ENCODE measurements around the gene ALDH1A1.

The ALDH1A1 gene

DNA sequence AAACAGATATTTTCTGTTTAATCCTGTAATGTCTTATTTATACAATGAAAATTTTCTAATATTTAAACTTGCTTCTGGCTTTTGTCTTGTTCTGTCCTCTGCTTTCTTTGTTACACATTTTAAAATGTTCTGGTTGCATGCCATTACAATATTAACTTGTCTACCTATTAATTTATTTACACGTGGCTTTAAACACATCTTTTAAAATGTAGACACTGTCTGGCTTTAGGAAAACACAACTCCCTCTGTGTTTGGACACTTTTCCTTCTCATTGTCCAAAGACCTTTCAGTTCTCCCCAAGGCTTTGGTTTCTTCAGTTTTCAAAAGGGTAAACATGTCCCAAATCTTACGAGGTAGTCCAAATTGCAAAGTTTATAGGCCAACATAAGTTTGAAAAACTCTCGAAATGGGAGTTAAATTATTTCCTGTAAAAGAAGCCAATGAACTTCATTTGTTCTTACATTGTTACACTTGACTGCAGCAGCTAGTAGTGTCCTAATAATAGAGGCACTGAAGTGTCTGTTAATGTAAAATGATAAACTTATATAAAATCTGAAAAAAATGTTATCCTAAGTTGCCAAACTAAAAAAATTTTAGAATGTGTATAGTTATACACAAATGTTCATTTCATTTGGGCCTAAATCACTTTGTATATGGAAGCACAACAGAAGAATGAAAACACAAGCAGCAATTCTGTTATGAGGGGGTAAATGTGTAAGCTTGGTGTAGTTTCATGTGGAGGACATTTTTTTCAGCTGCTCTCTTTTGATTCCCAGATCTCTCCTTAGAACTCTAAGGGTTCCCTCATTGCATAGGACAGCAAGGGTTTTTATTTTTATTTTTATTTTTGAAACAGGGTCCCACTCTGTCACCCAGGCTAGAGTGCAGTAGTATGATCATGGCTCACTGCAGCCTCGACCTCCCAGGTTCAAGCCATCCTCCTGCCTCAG is 53.8 kb downstream of the ALDH1A1 start:
- no peak for FAIRE-seq
- no peak for DNase-seq (ENCODE audit: insufficient read length, low spot score)

DNA sequence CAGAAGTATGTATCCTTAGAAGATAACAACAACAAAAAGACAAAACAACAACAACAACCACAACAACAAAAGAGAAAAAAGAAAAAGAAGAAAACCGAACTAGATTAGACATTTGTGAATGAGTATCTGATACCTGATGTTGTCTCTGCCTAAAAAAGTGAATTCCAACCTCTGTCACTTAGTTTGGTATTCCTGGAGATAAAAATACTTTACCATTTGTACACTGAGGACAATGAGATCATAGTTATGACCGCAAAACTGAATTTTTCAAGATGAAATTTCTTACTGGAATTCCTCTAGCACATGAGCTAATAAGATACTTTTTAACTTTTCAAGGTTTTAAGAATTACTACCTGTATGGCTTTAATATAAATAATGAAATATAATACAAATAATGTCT is 54.5 kb downstream of the ALDH1A1 start:
- DNase-seq (ENCODE audit: insufficient read length, low spot score) (no peak), FAIRE-seq (no peak)

DNA sequence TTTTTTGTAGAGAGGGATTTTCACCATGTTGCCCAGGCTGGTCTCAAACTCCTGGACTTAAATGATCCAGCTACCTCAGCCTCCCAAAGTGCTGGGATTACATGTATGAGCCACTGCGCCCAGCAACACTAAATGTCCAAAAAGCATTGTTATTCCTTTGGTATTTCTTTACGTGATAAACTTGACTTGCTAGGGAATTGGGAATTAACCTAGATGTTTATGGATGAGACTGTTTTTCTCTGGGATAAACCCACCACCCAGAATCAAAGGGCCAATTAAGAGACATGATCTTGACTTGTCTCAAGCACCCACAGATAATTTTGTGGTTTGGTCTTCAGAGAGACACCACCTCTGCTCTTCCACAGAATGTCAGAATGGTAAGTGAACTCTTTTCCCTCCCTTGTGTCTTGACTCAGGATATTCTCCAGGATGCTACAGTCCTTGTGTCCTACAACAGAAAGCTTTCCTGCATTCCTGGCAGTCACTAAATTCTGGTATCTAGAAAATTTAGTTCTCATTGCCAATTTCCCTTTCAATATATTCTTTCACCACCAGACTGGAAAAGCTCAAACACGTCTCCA is 55.7 kb downstream of the ALDH1A1 start:
- no peak for FAIRE-seq

DNA sequence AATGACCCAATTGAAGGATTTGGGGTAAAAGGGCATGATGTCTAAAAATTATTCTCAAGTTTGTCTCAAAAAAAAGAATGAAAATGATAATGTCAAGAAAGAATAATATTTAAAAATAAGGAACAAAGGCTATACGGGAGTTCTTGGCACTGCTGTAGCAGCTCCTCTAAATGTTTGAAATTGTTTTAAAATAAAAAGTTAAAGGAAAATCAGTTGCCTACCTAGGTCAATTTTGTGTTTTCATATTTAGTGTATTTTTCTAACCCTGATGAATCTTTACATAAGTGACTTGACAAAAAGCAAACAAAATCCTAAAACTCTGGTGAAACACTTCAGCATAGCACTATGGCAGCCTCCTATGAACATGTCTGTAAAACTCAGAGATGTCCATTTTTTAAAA is 56.4 kb downstream of the ALDH1A1 start:
- DNase-seq (ENCODE audit: insufficient read length, low spot score), result no peak
- FAIRE-seq, result no peak

More for the DNA sequence above, 55.7 kb downstream of the ALDH1A1 start:
- DNase-seq (ENCODE audit: insufficient read length, low spot score), result no peak

DNA sequence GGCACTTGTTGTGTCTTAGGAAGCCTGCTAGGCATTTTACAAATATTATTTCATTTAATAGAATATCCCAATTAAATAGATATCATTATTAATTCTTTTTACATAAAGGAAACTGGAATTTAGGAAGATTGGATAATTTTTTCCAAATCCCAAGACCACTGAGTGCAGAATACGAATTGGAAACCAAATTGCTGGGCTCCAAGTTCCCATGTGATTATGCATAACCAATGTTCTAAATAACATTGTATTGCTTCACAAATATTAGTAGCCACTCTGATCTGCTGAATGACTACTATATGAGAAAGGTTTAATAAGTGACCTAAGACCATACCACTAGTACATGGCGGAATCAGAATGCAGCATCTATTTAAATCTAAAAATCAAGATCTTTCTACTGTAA is 57.7 kb downstream of the ALDH1A1 start:
- FAIRE-seq (no peak), DNase-seq (ENCODE audit: insufficient read length, low spot score) (no peak)

DNA sequence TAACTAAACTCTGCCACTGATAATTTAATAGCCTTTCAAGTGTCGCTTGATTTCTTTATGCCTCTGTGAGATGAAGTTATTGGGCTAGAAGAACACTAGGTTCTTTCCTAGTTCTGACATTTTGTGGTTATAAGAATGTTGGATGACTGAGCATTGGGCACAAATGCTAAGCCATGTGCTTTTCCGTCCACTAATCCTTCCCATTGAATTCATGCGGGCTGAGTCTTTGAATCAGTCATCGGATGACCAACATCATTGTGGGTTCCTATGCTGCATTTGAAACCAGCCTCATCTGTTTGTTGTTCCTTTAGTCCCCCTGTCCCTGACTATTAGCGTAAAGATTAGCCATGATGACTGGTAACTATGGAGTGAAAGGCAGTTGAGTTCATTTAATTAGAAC is 58.5 kb downstream of the ALDH1A1 start:
- no peak for DNase-seq (ENCODE audit: insufficient read length, low spot score)
- FAIRE-seq, result no peak

DNA sequence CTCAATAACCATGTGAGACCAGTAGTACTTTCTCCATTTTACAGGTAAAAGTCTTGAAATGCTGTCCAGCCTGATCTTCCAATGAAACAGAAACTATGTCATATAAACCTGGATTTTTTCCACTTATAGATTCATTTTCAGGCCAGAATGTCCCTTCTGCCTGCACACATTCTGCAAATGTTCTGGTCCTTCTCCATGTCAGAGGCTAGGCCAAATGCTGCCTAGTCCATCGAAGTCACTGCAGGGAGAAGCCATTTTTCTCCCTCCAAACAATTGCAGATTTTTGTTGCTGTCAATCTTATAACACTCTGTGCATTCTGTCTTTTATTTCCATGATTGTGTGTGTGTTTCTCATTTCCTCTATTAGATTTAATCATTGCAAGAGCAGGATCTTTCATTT is 59.4 kb downstream of the ALDH1A1 start:
- no peak for FAIRE-seq

DNA sequence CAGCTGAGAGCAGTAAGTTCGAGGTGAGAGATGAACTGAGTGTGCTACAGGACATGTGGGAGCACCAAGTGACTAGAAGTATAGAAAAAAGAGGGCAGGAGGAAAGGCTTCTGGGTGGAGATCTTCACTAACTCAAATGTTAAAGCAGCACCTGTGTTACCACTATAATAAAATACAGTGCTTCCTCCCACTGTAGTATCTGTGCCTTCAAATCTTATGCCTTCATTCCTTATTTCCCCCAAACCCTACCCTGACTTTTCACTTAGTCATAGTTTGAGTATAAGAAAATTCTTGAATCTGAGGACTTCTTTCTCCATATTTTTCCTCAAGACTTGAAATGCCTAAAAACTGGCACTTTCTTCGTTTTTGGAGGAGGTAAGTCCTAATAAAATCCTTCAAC is 61.8 kb downstream of the ALDH1A1 start:
- DNase-seq (ENCODE audit: insufficient read length, low spot score) (no peak), FAIRE-seq (no peak)

More for the DNA sequence above, 59.4 kb downstream of the ALDH1A1 start:
- no peak for DNase-seq (ENCODE audit: insufficient read length, low spot score)

DNA sequence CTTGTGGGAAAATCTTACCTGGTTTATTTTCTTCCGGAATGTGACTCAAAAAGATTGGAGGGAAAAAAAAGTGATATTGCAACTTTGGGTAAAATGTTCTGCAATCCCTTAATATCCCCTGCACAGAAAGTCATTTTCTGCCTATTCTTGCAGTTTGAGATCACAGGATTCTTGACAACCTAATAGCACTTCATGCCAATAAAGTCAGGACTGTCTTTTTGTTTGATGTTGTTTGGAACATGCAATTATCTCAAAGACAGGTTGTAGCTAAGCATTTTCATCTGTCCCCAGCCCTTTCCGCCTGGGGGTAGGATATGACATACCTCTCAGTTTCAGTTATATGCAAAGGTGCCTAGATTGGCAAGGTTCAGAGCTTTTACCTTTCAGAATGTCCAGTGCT is 63.9 kb downstream of the ALDH1A1 start:
- no peak for FAIRE-seq
- DNase-seq (ENCODE audit: insufficient read length, low spot score), result no peak

DNA sequence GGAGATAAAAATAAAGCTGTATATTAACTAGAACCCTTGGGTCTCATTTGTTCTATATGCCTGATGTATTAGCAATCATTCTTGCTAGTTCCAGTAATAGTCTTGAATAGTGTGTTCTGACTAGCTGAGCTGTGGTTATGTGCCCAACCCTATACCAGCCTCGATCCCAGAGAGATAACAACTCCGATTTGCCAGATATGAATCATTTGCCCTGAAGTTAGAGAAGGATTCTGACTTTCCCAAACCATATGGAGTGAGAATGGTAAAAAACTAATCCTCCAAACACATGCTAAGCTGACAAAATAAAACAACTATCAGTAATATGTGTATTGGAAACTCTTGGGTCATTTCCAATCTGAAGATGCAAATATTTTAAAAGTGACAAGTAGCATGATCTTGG is 64.8 kb downstream of the ALDH1A1 start:
- DNase-seq (ENCODE audit: insufficient read length, low spot score) (no peak), FAIRE-seq (no peak)

DNA sequence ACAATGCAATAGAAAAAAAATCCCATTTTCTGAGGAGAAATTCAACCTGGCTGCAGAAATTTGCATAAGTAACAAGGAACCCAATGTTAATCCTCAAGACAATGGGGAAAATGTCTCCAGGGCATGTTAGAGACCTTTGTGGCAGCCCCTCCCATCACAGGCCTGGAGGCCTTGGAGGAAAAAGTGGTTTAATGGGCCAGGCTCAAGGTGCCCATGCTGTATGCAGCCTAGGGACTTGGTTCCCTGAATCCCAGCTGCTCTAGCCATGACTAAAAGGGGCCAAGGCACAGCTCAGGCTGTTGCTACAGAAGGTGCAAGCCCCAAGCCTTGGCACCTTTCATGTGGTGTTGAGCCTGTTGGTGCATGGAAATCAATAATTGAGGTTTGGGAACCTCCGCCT is 66.5 kb downstream of the ALDH1A1 start:
- DNase-seq (ENCODE audit: insufficient read length, low spot score), result no peak
- no peak for FAIRE-seq

DNA sequence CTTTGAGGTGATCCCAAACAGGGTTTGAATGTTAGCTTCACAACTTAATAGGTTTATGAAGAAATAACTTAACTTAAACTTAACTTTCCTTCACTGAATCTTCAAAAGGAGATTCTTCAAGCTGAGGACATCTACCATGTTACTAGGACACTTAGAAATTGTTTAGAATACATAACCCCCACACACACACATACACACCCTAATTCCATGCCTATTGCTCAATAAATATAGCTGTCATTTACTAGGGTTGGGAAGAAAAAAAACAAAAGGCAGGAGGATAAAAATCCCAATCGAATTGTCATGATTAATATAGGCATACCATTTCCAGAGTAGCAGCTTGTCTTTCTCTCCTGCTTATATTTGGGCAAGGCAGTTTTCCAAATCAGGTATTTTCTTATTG is 68.3 kb downstream of the ALDH1A1 start:
- FAIRE-seq (no peak), DNase-seq (ENCODE audit: insufficient read length, low spot score) (no peak)

DNA sequence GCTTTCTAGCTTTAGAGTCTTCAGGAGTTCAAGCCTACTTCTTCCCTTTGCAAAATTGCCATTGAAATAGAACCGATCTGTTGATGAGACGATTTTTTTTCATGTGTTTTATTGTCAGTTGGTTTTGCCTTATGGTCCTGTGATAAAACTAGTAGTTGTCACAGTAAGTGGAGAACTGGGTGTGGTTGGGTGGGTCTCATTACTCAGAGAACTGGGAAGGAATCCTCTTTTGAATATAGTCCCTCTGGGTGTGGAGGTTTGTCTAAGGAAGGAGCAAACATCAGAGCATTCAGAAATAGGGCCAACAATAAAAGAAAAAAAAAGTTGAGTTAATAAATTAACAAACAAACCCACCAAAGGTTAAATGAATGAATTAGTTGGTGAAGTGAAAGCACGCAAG is 69.0 kb downstream of the ALDH1A1 start:
- no peak for FAIRE-seq
- no peak for DNase-seq (ENCODE audit: insufficient read length, low spot score)

DNA sequence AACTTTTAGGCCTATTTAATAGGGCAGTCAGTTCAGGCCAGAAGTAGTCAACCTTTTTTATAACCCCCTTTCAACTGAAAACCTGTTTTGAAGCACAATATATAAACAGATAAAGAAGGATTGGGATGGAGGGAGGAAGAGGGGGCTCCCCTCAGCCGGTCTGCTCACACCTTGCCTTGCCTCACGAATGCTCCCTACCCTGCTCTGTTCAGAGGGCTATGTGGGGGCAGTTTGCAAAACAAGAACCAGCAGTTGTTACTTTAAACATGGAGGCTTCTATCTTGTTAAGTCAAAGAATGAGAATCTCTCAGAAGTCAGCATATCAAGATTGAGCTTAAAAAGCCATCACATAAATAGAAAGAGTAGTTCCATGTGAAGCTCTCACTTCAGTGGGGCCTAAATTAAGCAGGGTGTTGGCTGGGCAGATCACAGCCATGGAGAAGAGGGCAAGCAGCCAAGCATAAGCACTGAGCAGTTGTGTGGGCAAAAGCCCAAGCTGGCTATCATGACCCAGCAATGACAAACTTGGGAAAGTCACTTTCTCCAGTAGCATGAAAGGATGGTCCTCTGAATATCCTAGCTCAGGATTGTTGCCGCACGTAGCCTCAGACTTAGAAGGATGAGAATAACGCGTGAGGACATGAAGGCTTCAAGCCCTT is 70.6 kb downstream of the ALDH1A1 start:
- no peak for DNase-seq (ENCODE audit: insufficient read length, low spot score)
- no peak for FAIRE-seq

DNA sequence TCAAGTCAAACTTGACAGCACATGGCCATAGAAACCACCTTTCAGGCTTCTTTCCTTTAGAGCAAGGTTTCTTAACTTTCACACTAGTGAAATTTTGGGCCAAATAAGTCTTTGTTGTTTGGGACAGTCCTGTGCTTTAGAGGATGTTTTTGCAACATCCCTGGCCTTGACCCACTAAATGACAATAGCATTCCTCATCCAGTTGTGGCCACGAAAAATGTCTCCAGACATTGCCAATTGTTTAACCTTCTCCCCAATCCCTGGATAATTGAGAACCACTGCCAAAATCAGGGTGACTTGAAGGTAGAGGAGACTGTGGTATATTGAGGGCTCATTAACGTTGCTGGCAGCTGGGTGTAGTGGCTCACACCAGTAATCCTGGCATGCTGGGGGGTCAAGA is 72.0 kb downstream of the ALDH1A1 start:
- DNase-seq (ENCODE audit: insufficient read length, low spot score), result no peak
- FAIRE-seq, result no peak

DNA sequence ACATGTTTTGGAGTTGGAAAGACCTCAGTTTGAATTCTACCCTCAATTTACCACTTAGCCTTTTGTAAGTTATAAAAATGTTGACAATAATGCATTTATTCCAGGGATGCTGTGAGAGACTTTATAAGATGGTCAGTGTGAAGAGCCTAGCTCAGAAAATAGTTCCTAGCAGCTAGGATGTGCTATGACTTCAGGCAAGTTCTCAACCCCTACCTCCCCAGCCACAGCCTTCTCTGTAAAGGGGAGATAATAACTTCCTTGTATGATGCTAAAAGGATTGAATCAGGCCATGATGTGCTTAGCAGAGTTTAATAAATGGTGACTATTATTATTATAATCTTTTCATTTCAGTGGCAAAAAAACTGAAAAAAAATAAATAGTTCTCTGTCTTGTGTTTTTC is 77.6 kb downstream of the ALDH1A1 start:
- FAIRE-seq (no peak), DNase-seq (ENCODE audit: insufficient read length, low spot score) (no peak)

DNA sequence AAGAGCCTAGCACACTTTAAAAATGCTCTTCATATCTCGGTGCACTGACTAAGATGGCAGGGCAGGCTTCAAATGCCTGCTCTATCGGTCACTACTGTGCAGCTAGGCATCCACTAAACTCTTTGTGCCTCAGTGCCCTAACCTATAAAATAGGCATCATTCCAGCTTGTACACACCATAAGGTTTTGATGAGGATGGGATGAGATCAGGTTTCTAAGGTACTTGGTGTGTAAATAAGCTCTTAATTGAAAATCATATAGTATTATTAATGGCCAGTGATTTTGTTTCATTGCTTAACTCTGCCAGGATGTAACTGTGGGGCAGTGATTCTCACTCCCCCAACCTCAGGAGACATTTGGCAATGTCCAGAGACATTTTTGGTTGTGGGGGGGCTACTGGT is 78.5 kb downstream of the ALDH1A1 start:
- DNase-seq (ENCODE audit: insufficient read length, low spot score) (no peak), FAIRE-seq (no peak)

DNA sequence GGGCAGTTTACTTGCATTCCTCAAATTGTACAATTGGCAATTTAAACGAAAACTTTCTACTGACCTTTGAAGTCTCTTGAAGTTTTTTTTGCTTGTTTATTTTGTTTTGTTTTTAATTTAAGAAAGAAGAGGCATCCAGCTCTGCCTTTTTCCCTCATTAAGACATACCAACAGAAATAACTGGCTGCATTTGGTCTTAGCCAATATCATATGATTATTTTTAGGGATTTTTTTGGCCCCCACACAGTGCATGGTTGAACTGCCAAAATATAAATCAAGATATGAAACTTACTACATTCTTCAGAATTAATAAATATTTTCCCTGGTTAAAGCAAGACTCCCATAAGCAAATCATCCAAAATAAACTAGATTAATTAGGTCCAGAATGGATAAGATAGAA is 79.4 kb downstream of the ALDH1A1 start:
- FAIRE-seq, result no peak
- no peak for DNase-seq (ENCODE audit: insufficient read length, low spot score)

DNA sequence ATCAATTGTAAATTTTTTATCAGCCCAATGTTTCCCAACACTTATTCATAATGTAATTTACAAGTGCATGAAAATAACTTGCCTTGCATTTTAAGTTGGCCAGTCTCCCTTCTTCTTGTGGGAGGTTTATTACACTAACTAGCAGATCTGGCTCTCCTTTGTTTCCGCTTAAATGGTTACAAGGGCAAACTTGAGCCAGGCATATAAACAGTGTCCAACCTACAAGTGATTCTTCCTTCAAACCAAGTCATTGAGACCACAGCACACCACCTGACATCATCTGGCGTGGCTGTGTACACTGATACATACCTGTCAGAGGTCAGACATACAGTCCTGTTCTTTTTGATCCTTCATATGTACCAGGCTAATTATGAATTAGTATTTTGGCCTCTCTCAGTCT is 80.1 kb downstream of the ALDH1A1 start:
- no peak for DNase-seq (ENCODE audit: insufficient read length, low spot score)
- FAIRE-seq, result no peak

DNA sequence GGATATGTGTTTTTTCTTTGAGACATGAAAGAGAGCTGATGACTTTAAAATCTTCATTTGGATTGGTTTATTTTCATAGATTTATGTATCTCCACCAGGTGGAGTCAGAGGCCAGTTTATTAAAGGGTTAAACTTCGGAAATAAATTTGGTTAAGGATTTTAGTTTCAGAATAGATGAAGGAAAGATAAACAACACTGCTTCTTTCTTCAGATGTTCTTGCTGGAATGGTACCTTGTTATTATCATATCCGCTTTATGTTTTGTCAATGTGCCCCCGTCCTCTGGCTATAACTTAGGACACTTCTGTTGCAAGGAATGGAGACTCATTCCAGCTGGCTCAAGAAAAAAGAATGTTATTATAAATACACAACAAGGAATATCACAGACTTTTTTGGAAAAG is 81.2 kb downstream of the ALDH1A1 start:
- no peak for FAIRE-seq
- no peak for DNase-seq (ENCODE audit: insufficient read length, low spot score)

DNA sequence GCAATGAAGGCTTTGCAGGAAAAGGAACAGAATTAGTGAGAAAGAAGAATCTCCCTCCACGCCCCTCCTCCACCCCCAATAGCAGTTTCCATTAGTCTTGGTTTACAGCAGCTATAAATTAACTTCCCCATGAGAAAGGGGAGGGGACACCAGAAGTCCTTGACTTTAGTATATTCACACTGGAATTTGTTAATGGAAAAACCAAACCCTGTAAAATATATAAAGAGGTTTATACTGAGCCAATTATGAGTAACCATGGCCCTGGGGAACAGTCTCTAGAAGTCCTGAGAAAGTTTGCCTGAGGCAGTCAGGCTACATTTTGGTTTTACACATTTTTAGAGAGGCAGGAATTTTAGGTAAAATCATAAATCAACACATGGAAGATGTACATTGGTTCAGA is 88.5 kb downstream of the ALDH1A1 start:
- DNase-seq (ENCODE audit: insufficient read length, low spot score) (no peak), FAIRE-seq (no peak)
